Activated CD8-positive, alpha-beta T cell treated with anti-CD3 and anti-CD28 coated beads, Interleukin-2, amount 10 ng/mL, durations not matched to agents 7 days and 5 days (primary cell): ENCODE data around the gene SLF2. TPM values are rescaled to one million over a fixed set of nuclear protein-coding genes. Genes with fewer than 3 reads are reported as not detected.
"Not testable (repeated sequence)": the region's sequence is repeated elsewhere in the genome, so short reads cannot be mapped to it uniquely, and the experiment has no call there.

ENCODE experiments used
- ATAC-seq: fragments of 150-1000 bp; cut with Tn5 transposase; one replicate; pipeline ENCODE4 v1.10.0; 2021; ENCODE audit warnings: moderate library complexity
- CTCF ChIA-PET: fragments of 350-600 bp; sonication (Branson Sonifier 250); formaldehyde crosslinking; loops from one replicate; lab custom pipeline; 2021; ENCODE audit warnings: antibody characterized with exemption; lab: Charles Lee
- POLR2A ChIA-PET: fragments of 350-600 bp; sonication (Branson Sonifier 250); formaldehyde crosslinking; loops from one replicate; lab custom pipeline; 2021; ENCODE audit warnings: antibody characterized with exemption; lab: Charles Lee
- DNase-seq: peaks from one replicate; pipeline ENCODE4 v3.0.0-alpha.2; 2020
- H3K27ac Mint-ChIP-seq: one replicate; pipeline ENCODE4 v1.8.0; 2021; ENCODE audit warnings: mild to moderate bottlenecking, mixed read lengths
- H3K27me3 Mint-ChIP-seq: one replicate; pipeline ENCODE4 v1.8.0; 2021; ENCODE audit warnings: low read depth, mixed read lengths
- H3K36me3 Mint-ChIP-seq: one replicate; pipeline ENCODE4 v1.8.0; 2021; ENCODE audit warnings: low read depth, mixed read lengths
- H3K4me1 Mint-ChIP-seq: one replicate; pipeline ENCODE4 v1.8.0; 2021; ENCODE audit warnings: low read depth, mixed read lengths
- H3K4me3 Mint-ChIP-seq: one replicate; pipeline ENCODE4 v1.8.0; 2021; ENCODE audit warnings: mild to moderate bottlenecking, mixed read lengths
- H3K9me3 Mint-ChIP-seq: one replicate; pipeline ENCODE4 v1.8.0; 2022; ENCODE audit warnings: mixed read lengths; ENCODE audit not compliant: insufficient read depth
- total RNA-seq, 2 experiments: library from RNA; stranded (reverse); gene quantifications; one replicate each; pipeline ENCODE4 v1.2.3, GENCODE V29; 2021

Gene SLF2
- total RNA-seq, 2 experiments from 2014 or later = 42.8 to 44.4 TPM

DNA sequence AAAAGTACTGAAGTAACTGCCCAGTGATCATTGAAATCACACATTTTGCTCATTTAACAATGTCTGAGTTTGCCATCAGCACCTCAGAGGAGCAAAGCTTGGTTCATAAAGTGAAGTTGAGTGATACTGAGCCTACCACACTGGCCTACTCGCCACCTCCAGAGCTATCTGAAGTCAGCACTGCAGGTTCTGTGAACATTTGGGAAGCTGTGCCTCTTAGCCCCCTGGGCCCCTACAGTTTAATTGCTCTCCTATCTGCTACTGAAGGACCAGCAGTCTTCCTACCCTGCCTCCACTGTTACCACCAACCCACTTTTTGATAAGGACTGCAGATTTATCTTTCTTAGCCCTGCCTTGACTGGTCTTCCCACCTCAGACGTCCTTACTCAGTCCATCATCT is 54.6 kb downstream of the SLF2 start:
- Mint-ChIP-seq H3K27ac (no peak overlapping the region), H3K4me1 (peaks cover 6% of the 10 kb centered on the region), H3K36me3 (peaks cover 18% of the 10 kb centered on the region), H3K4me3 (no peak overlapping the region), H3K27me3 (peaks cover 3% of the 10 kb centered on the region), H3K9me3 (no peaks in the 10 kb centered on the region)
- DNase-seq = no peak
- ChIA-PET POLR2A (no interaction called here), CTCF (interaction anchor here (1.0 to 3.2 kb wide), 5 partner anchors 11 to 48 kb away, joined by 3 to 15 read pairs (median 6); no protein-coding TSS in a partner anchor)
- ATAC-seq = no peak

DNA sequence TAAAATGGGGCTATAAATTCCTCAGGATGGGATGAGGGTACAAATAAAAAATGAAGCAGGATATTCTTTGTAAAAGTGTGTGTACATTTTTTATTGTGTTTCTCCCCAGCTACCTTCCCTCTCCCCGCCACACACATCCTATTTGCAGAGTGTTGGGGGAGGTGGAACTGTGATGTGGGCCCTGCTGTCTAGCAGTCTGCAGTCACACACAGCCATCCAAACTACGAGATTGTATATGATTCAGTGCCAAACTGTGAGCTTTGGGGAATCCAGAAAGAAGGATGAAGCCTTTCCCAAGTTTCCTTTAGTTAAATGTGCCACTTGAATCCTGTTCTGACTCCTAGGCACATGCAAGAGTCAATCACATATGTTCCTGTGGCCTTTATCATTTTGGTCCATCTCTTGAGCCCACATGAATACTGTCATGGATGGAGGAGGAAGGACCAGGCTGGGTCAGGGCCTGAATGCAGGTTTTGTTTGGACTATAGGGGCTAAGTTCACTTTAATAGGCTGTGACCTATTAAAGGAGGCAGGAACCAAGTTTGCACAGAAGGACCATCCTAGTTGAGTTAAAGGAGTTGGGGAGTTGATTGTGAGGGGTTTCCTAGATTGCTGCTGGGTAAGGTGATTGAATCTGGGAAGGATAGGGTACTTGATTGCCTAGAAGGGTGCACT is 55.4 kb downstream of the SLF2 start:
- Mint-ChIP-seq H3K27ac (no peak overlapping the region), H3K4me1 (peaks cover 6% of the 10 kb centered on the region), H3K4me3 (no peak overlapping the region), H3K9me3 (no peaks in the 10 kb centered on the region), H3K27me3 (peaks cover 3% of the 10 kb centered on the region), H3K36me3 (peaks cover 11% of the 10 kb centered on the region)
- CTCF ChIA-PET = interaction anchor here (1.0 to 3.2 kb wide), 7 partner anchors 12 to 127 kb away, joined by 3 to 12 read pairs (median 3); no protein-coding TSS in a partner anchor
- ATAC-seq = no peak
- POLR2A ChIA-PET = no interaction called here
- no peak for DNase-seq

DNA sequence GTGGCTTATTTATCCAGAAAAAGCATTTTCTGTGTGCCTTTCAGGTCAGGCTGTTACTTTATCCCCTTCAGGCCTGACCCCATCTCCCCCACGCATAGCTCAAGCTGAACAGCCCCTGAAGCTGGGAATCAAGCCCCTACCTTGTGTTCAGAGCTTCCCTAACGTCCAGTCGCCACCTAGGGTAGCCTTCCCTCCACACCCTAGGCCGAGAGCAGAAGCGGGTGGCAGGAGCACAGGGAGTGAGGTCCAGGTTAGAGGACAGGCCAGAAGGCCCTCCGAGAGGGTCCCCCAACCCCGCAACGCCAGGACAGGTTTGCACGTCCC is 56.1 kb downstream of the SLF2 start:
- H3K27me3 Mint-ChIP-seq = peaks cover 3% of the 10 kb centered on the region
- ChIA-PET POLR2A (no interaction called here), CTCF (interaction anchor here (1.0 to 3.2 kb wide), 5 partner anchors 12 to 127 kb away, joined by 3 to 12 read pairs (median 3); no protein-coding TSS in a partner anchor)
- peaks cover 7% of the 10 kb centered on the region for H3K36me3 Mint-ChIP-seq
- H3K4me1 Mint-ChIP-seq = peaks cover 6% of the 10 kb centered on the region
- peak overlapping the region; percentile 51 for H3K4me3 Mint-ChIP-seq
- no peak overlapping the region for H3K27ac Mint-ChIP-seq
- no peak for ATAC-seq
- DNase-seq = no peak
- no peaks in the 10 kb centered on the region for H3K9me3 Mint-ChIP-seq

DNA sequence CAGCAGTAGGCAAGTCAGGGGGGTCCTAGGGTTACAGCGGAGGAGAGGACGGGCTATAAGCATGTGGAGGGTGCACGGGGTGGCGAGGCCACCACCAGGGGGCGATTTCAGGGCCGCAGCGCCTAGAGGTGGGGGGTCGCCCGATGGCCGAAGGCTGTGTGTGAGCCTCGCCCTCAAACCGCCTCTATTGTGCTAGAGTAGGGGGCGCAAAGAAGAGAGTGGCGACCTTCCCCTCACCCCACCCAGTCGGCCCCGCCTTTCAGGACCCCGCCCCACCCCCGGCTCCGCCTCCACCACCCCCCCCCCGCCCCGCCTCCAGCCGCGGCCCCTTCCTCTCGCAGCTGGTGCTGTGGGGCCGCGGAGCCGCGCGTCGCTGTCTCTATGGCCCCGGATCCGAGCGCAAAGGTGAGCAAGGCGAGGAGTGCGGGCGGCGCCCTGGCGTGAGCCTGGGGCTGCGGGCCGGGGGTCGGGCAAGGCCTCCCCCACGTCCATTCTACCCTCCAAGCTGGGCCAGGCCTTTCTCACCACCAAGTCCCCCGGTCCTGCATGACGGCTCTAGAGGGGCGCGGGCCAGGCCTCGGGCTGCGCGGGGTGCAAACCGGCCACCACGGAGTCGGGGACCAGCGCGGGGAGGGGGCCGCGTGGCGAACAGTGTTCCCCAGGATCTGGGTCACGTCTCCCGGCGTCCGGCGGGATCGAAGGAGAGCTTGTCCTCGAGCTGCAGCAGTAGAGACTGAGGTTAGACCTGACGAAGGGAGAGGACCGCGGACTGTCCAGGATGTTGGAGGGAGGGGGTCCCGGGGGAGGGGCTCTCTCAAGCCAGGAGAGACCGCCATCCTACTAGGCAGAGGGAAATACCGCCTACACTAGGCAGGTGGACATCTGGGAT is 56.7 kb downstream of the SLF2 start, which contains the start of gene SEMA4G:
SEMA4G (plus strand) TSS at position 318 of the 889 bp plus-strand sequence. CDS start 3,409 bp downstream, outside the sequence.
- Mint-ChIP-seq H3K27me3 (peaks cover 3% of the 10 kb centered on the region), H3K36me3 (peaks cover 5% of the 10 kb centered on the region), H3K27ac (no peak within 1 kb of the TSS), H3K9me3 (no peaks in the 10 kb centered on the region), H3K4me1 (peaks cover 6% of the 10 kb centered on the region), H3K4me3 (peak within 1 kb of the TSS; percentile 51)
- DNase-seq (peak; percentile 49), ATAC-seq (peak; percentile 86)
- ChIA-PET CTCF (interaction anchor here (0.9 to 3.2 kb wide), 6 partner anchors 12 to 126 kb away, joined by 3 to 12 read pairs (median 4); no protein-coding TSS in a partner anchor), POLR2A (no interaction called here)

- Mint-ChIP-seq H3K9me3 (no peaks in the 10 kb centered on the region), H3K27ac (no peak overlapping the region), H3K4me1 (peaks cover 6% of the 10 kb centered on the region), H3K27me3 (peaks cover 3% of the 10 kb centered on the region), H3K4me3 (peak overlapping the region; percentile 32), H3K36me3 (peaks cover 4% of the 10 kb centered on the region)
- peak; percentile 36 for DNase-seq
- ChIA-PET CTCF (interaction anchor here (0.9 to 3.2 kb wide), 2 partner anchors 15 to 44 kb away, joined by 4 to 12 read pairs; no protein-coding TSS in a partner anchor), POLR2A (no interaction called here)
- ATAC-seq = peak; percentile 43
Observed at GRCh38 chr10:100970076-100970913, 57.5 kb downstream of the SLF2 start.

DNA sequence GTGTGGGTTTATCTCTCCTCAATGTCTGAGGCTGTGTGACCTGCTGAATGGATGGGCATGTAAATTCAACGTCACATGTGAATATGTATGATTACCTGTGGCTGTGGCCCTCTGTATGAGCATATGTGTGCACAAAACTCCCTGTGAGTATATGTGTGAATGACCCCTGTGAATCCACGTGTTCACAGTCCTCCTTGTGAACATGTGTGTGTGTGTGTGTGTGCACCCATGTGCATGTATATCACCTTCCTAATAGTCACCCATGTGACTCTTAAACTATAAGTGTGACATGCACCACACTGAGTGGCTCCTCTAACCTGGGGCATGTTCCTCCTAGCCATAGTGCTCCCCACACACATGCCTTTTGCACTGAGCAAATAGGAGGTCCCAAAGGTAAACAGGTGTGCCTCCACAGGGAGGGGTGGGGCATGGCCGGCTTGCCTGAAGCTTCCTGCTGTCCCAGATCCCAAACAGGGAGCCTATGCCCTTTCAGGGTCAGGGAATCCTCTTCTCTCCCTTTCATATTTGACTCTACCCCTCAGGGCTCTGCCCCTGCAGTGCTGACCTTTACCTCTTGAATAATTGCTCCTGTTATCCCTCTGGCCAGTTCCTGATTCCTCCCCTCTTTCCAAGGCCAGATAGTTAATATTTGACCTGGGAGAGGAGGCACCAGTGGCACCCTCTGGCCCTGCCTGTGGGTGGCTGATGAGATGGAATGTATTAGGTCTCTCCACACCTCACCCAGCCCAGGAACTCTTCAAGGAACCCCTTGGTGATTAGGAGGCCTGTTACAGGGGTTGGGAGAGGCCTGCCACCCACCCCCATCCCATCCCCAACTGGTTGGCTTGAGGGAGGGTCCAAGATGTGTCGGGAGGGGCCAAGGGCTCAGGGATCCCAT is 58.4 kb downstream of the SLF2 start:
- peaks cover 6% of the 10 kb centered on the region for H3K4me1 Mint-ChIP-seq
- ATAC-seq (no peak), DNase-seq (no peak)
- CTCF ChIA-PET = no interaction called here
- POLR2A ChIA-PET = no interaction called here
- no peak overlapping the region for H3K27ac Mint-ChIP-seq
- no peaks in the 10 kb centered on the region for H3K36me3 Mint-ChIP-seq
- peaks cover 3% of the 10 kb centered on the region for H3K27me3 Mint-ChIP-seq
- no peak overlapping the region for H3K4me3 Mint-ChIP-seq
- H3K9me3 Mint-ChIP-seq = no peaks in the 10 kb centered on the region

DNA sequence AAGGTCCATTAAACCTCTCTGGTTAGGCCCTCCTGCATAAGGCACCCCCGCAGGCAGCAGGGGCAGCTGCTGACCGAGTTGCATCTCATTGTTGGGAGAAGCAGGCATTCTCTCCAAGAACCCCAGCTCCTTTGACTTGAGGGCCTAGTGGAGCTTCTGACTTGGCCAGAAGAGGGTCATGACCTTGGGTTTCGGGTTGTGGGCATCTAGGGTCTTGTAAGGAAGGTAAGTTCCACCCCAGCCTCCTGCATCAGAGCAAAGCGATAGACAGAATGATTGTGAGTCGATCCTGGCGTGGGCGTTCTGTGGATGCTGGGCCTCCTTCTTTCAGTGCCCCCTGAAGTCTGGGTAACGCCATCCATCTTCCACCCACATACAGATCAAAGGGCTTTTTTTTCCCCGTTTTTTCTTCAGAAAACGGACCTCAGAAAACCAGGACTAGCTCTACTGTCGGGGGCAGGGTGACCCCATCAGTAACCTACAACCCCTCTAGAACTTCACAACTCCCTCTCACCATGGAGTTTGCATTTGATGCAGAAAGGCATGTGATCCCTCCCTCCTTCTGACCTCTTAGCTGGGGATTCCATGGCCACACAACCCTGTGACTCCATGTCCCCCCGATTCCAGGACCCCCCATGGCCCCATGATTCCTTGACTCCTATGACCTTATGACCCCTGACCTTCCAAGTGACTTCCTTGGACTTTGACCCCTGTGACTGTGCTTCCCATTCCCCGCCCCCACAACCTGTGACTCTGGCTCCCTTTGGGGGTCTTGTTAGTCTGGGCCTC is 59.5 kb downstream of the SLF2 start:
- ChIA-PET POLR2A (no interaction called here), CTCF (no interaction called here)
- no peak overlapping the region for H3K4me3 Mint-ChIP-seq
- DNase-seq (no peak), ATAC-seq (no peak)
- peaks cover 3% of the 10 kb centered on the region for H3K27me3 Mint-ChIP-seq
- H3K4me1 Mint-ChIP-seq = peaks cover 6% of the 10 kb centered on the region
- no peak overlapping the region for H3K27ac Mint-ChIP-seq
- no peaks in the 10 kb centered on the region for H3K9me3 Mint-ChIP-seq
- H3K36me3 Mint-ChIP-seq = no peaks in the 10 kb centered on the region

GRCh38 chr10:100972904-100973535 is 60.3 kb downstream of the SLF2 start:
- no peak overlapping the region for H3K27ac Mint-ChIP-seq
- DNase-seq (no peak), ATAC-seq (no peak)
- H3K4me1 Mint-ChIP-seq = peaks cover 6% of the 10 kb centered on the region
- H3K36me3 Mint-ChIP-seq = no peaks in the 10 kb centered on the region
- H3K27me3 Mint-ChIP-seq = peaks cover 3% of the 10 kb centered on the region
- H3K9me3 Mint-ChIP-seq = no peaks in the 10 kb centered on the region
- CTCF ChIA-PET = no interaction called here
- H3K4me3 Mint-ChIP-seq = no peak overlapping the region
- POLR2A ChIA-PET = no interaction called here

DNA sequence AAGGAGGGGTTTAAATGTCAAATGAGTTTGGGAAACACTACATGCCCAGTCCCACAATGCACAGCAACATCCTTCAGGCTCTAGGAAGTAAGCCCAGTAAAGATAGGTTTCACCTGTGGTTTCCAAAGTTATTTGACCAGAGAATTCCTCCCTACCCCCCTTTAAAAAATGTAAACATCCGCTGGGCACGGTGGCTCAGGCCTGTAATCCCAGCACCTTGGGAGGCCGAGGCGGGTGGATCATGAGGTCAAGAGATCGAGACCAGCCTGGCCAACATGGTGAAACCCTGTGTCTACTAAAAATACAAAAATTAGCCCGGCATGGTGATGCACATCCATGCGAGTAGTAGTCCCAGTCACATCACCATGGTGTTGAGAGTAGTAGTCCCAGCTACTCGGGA is 62.6 kb downstream of the SLF2 start:
- H3K27ac Mint-ChIP-seq, DNase-seq, H3K36me3 Mint-ChIP-seq, H3K4me3 Mint-ChIP-seq, POLR2A ChIA-PET, ATAC-seq, H3K4me1 Mint-ChIP-seq, H3K9me3 Mint-ChIP-seq, H3K27me3 Mint-ChIP-seq: not testable (repeated sequence)
- CTCF ChIA-PET = interaction anchor here (1.9 kb wide), 1 partner anchor 44 kb away, joined by 7 read pairs; no protein-coding TSS in a partner anchor

DNA sequence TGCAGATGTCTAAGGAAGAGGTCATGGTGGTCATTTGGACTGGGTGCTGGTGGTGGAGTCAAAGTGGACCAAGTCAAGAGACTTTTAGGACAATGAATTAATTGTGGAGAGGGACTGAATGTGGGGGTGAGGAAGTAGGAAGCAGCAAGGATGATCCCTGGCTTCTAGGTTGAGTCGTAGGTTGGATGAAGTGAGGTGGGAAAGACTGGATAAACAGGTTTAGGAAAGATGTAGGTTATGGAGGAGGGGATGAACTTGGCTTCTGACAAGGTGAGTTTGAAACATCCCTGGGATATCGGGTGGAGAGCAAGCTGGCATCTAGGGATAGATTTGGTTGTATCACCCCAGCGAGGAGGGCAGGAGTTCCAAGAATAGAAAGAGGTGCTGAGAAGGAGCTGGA is 64.1 kb downstream of the SLF2 start:
- Mint-ChIP-seq H3K4me1 (no peaks in the 10 kb centered on the region), H3K36me3 (peaks cover 2% of the 10 kb centered on the region), H3K4me3 (no peak overlapping the region), H3K27ac (no peak overlapping the region), H3K9me3 (no peaks in the 10 kb centered on the region), H3K27me3 (no peaks in the 10 kb centered on the region)
- ATAC-seq (no peak), DNase-seq (no peak)
- CTCF ChIA-PET = interaction anchor here (1.4 kb wide), 1 partner anchor 38 kb away, joined by 4 read pairs; no protein-coding TSS in a partner anchor
- POLR2A ChIA-PET = no interaction called here
